Neuronal stem cell (in vitro differentiated cells): Measurements from ENCODE around the gene GABRB2.
A peak's percentile ranks its signal among the peaks of the same experiment; 100 is the strongest.

ENCODE experiments used
- DNase-seq: peaks from one replicate; pipeline ENCODE4 v3.0.0-alpha.2; 2013; ENCODE audit warnings: low spot score
- H2AFZ ChIP-seq: one replicate; pipeline ENCODE4 v1.6.1; 2013; ENCODE audit warnings: mild to moderate bottlenecking, low read length, inconsistent platforms
- H2AK5ac ChIP-seq: 2 replicates; pipeline ENCODE4 v1.6.1; 2013; ENCODE audit warnings: low read depth, mild to moderate bottlenecking, inconsistent platforms, low read length, moderate library complexity, mixed read lengths
- H2BK120ac ChIP-seq: 2 replicates; pipeline ENCODE4 v1.6.1; 2013; ENCODE audit warnings: low read depth, mild to moderate bottlenecking, inconsistent platforms, low read length, moderate library complexity, mixed read lengths
- H2BK12ac ChIP-seq: one replicate; pipeline ENCODE4 v1.6.1; 2013; ENCODE audit warnings: low read length, inconsistent platforms
- H2BK15ac ChIP-seq: 2 replicates; pipeline ENCODE4 v1.6.1; 2013; ENCODE audit warnings: mild to moderate bottlenecking, low read length, inconsistent platforms, mixed read lengths
- H2BK5ac ChIP-seq: one replicate; pipeline ENCODE4 v1.6.1; 2013; ENCODE audit warnings: inconsistent platforms, mild to moderate bottlenecking, low read length, moderate library complexity
- H3K14ac ChIP-seq: one replicate; pipeline ENCODE4 v1.6.1; 2013; ENCODE audit warnings: low read length, inconsistent platforms
- H3K18ac ChIP-seq: 2 replicates; pipeline ENCODE4 v1.6.1; 2013; ENCODE audit warnings: low read length, inconsistent platforms
- H3K23ac ChIP-seq: 2 replicates; pipeline ENCODE4 v1.6.1; 2013; ENCODE audit warnings: low read depth, mild to moderate bottlenecking, mixed read lengths, low read length, inconsistent platforms; ENCODE audit not compliant: poor library complexity
- H3K27ac ChIP-seq: replicated peaks from 3 replicates; pipeline ENCODE4 v1.5.1; 2013; ENCODE audit warnings: low read length, inconsistent platforms
- H3K27me3 ChIP-seq, 3 experiments: 2 replicates each; pipeline ENCODE4 v1.6.1; 2013; ENCODE audit warnings: low read length in 3 of 3, mild to moderate bottlenecking in 2 of 3, inconsistent platforms in 1 of 3, low read depth in 1 of 3, mixed read lengths in 1 of 3, moderate library complexity in 1 of 3; ENCODE audit not compliant: control insufficient read depth in 3 of 3, insufficient read depth in 3 of 3
- H3K36me3 ChIP-seq, 2 donors: replicated peaks in 1 of 2; 2 replicates each; pipeline ENCODE4 v1.6.1; 2013; ENCODE audit warnings: low read length in 2 of 2; ENCODE audit not compliant: control insufficient read depth in 2 of 2, insufficient read depth in 2 of 2
- H3K4ac ChIP-seq: 2 replicates; pipeline ENCODE4 v1.6.1; 2013; ENCODE audit warnings: inconsistent platforms, mild to moderate bottlenecking, low read length, moderate library complexity
- H3K4me1 ChIP-seq, 2 donors: 1 replicate in 1 of 2; 2 replicates in 1 of 2; pipeline ENCODE4 v1.6.1; 2013; ENCODE audit warnings: low read length in 2 of 2, low read depth in 1 of 2; ENCODE audit not compliant: control insufficient read depth in 2 of 2, insufficient read depth in 1 of 2
- H3K4me2 ChIP-seq: one replicate; pipeline ENCODE4 v1.6.1; 2013; ENCODE audit warnings: mild to moderate bottlenecking, low read length, inconsistent platforms; ENCODE audit not compliant: insufficient read depth, poor library complexity, severe bottlenecking
- H3K4me3 ChIP-seq, 2 donors: 2 replicates each; pipeline ENCODE4 v1.5.1; 2013; ENCODE audit warnings: low read length in 2 of 2, mild to moderate bottlenecking in 2 of 2, inconsistent platforms in 1 of 2, moderate library complexity in 1 of 2
- H3K79me1 ChIP-seq: one replicate; pipeline ENCODE4 v1.6.1; 2013; ENCODE audit warnings: low read depth, mild to moderate bottlenecking, inconsistent platforms, low read length, moderate library complexity
- H3K9ac ChIP-seq: one replicate; pipeline ENCODE4 v1.6.1; 2013; ENCODE audit warnings: mild to moderate bottlenecking, low read depth, low read length, inconsistent platforms; ENCODE audit not compliant: poor library complexity
- H3K9me3 ChIP-seq, 2 donors: replicated peaks in 1 of 2; 2 replicates each; pipeline versions ENCODE3 to v1.6.1; 2013; ENCODE audit warnings: low read length in 2 of 2, mild to moderate bottlenecking in 2 of 2, inconsistent platforms in 1 of 2, low read depth in 1 of 2, mixed read lengths in 1 of 2, moderate library complexity in 1 of 2; ENCODE audit not compliant: control insufficient read depth in 2 of 2, insufficient read depth in 1 of 2
- H4K8ac ChIP-seq: one replicate; pipeline ENCODE4 v1.6.1; 2013; ENCODE audit warnings: low read depth, mild to moderate bottlenecking, inconsistent platforms, low read length, moderate library complexity
- H4K91ac ChIP-seq: one replicate; pipeline ENCODE4 v1.6.1; 2013; ENCODE audit warnings: low read length, low read depth, mild to moderate bottlenecking, inconsistent platforms; ENCODE audit not compliant: poor library complexity
- WGBS, 2 donors: extraction: QIAGEN DNeasy Blood & Tissue Kit; methylation state at CpG; one replicate each; pipeline ENCODE4 v1.1.7; 2013; ENCODE audit warnings: missing lambda C conversion rate in 2 of 2, mixed read lengths in 1 of 2; ENCODE audit not compliant: insufficient read length in 2 of 2, insufficient replicate concordance in 1 of 2; ENCODE audit errors: extremely low coverage in 2 of 2; 5-methylcytosine and 5-hydroxymethylcytosine counted together

GABRB2 gene

DNA sequence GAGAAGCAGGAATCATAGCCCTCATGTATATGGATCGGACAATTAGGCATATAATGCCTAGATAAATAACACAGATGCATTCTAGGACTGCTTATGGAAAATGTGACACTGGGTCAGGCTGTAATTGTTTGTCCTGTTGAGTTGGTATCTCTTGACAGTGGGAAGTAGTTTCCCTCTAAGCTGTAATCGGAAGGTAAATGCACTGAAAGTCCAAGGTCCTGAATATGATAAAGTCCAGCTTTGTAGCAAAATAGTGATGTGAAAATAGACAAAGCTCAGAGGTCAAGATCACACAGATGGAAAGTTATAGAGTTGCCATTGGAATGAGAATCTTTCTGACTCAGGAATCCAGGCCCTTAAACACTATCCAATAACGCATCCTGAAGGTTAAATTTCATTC lies 214.2 kb downstream of the GABRB2 start:
- H3K36me3 ChIP-seq = no peaks in the 10 kb centered on the region
- H2BK15ac ChIP-seq = no peak overlapping the region
- H3K79me1 ChIP-seq = no peaks in the 10 kb centered on the region
- no peak overlapping the region for H3K23ac ChIP-seq
- H3K27ac ChIP-seq = no peak overlapping the region
- no peak overlapping the region for H2BK12ac ChIP-seq
- H2AK5ac ChIP-seq = no peak overlapping the region
- H4K8ac ChIP-seq = no peak overlapping the region
- no peak for DNase-seq
- no peak overlapping the region for H2AFZ ChIP-seq
- no peak overlapping the region for H4K91ac ChIP-seq
- no peak overlapping the region for H3K9ac ChIP-seq
- no peak overlapping the region for H3K4me2 ChIP-seq
- H3K4me3 ChIP-seq = no peak overlapping the region
- no peak overlapping the region for H2BK120ac ChIP-seq
- no CpG with 5 or more reads among the region's 3 CpGs for WGBS, 2 donors
- no peak overlapping the region for H3K18ac ChIP-seq
- H3K4ac ChIP-seq = no peak overlapping the region
- H3K14ac ChIP-seq = no peak overlapping the region
- H3K27me3 ChIP-seq = no peaks in the 10 kb centered on the region
- no peak overlapping the region for H2BK5ac ChIP-seq
- peaks cover 8 to 11% of the 10 kb centered on the region in 2 donors for H3K4me1 ChIP-seq
- no peaks in the 10 kb centered on the region for H3K9me3 ChIP-seq

DNA sequence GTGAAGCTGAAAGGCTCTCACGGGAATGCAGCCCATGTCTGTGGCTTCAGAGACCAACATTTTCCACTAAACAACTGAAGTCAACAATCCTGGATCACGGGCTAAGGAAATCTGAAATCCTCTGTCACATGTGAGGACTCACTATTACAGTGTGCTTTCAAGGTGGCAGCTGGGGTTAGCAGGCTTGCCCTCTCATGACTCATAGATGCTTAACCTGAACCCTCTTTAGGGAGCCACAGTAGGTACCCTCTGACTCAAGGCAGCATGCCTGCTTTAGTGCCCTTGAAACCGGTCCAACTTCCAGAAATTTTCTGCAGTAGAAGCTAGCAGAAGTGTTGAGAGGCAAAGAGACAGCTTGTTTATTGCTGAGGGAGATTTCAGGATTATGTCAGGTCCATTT lies 232.5 kb downstream of the GABRB2 start:
- H3K9ac ChIP-seq = no peak overlapping the region
- no peak overlapping the region for H2BK15ac ChIP-seq
- H3K4me1 ChIP-seq = peaks cover 0 to 2% of the 10 kb centered on the region in 2 donors
- no peak overlapping the region for H4K8ac ChIP-seq
- H3K27ac ChIP-seq = no peak overlapping the region
- WGBS, 2 donors = no CpG with 5 or more reads among the region's 3 CpGs
- H3K36me3 ChIP-seq = no peaks in the 10 kb centered on the region
- no peak overlapping the region for H3K4me2 ChIP-seq
- H3K9me3 ChIP-seq = no peaks in the 10 kb centered on the region
- no peak overlapping the region for H2BK5ac ChIP-seq
- H2BK12ac ChIP-seq = no peak overlapping the region
- H4K91ac ChIP-seq = no peak overlapping the region
- H3K79me1 ChIP-seq = no peaks in the 10 kb centered on the region
- no peak overlapping the region for H2AFZ ChIP-seq
- no peak overlapping the region for H3K4me3 ChIP-seq
- no peak overlapping the region for H2AK5ac ChIP-seq
- no peak overlapping the region for H2BK120ac ChIP-seq
- peaks cover 0 to 2% (median 0%) of the 10 kb centered on the region in 3 experiments for H3K27me3 ChIP-seq
- no peak for DNase-seq
- no peak overlapping the region for H3K4ac ChIP-seq
- peak overlapping the region; percentile 7 for H3K18ac ChIP-seq
- no peak overlapping the region for H3K23ac ChIP-seq
- no peak overlapping the region for H3K14ac ChIP-seq

DNA sequence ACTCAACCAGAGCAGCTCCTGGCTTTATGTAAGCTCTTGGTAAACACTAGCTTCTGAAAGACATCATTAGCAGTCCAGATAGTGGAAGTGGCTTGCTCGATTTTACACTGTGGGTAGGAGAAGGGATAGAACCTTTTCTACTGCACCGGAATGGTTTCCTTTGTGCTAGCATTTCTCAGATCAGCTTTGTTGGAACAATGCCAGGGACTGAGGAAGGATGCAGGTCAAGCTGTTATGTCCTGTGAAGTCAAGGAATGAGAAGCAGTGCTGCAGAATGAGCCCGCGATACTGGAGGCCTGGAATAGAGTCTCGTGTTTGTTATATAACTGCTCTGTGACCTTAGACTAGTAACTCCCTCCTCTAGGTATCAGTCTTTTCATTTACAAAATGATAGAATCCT lies 233.6 kb downstream of the GABRB2 start:
- H3K27ac ChIP-seq = no peak overlapping the region
- H2BK12ac ChIP-seq = no peak overlapping the region
- no peak overlapping the region for H2BK15ac ChIP-seq
- H4K91ac ChIP-seq = no peak overlapping the region
- H3K4ac ChIP-seq = no peak overlapping the region
- peaks cover 0 to 2% (median 0%) of the 10 kb centered on the region in 3 experiments for H3K27me3 ChIP-seq
- no peaks in the 10 kb centered on the region for H3K79me1 ChIP-seq
- peaks cover 0 to 2% of the 10 kb centered on the region in 2 donors for H3K4me1 ChIP-seq
- H4K8ac ChIP-seq = no peak overlapping the region
- H2BK5ac ChIP-seq = no peak overlapping the region
- H3K9me3 ChIP-seq = no peaks in the 10 kb centered on the region
- no peak overlapping the region for H2AK5ac ChIP-seq
- no peak overlapping the region for H3K9ac ChIP-seq
- no peak overlapping the region for H2BK120ac ChIP-seq
- H3K4me2 ChIP-seq = no peak overlapping the region
- H3K36me3 ChIP-seq = no peaks in the 10 kb centered on the region
- no peak overlapping the region for H3K18ac ChIP-seq
- no peak overlapping the region for H2AFZ ChIP-seq
- DNase-seq = no peak
- WGBS, 2 donors = no CpG with 5 or more reads among the region's 5 CpGs
- H3K4me3 ChIP-seq = no peak overlapping the region
- H3K14ac ChIP-seq = no peak overlapping the region
- H3K23ac ChIP-seq = no peak overlapping the region

DNA sequence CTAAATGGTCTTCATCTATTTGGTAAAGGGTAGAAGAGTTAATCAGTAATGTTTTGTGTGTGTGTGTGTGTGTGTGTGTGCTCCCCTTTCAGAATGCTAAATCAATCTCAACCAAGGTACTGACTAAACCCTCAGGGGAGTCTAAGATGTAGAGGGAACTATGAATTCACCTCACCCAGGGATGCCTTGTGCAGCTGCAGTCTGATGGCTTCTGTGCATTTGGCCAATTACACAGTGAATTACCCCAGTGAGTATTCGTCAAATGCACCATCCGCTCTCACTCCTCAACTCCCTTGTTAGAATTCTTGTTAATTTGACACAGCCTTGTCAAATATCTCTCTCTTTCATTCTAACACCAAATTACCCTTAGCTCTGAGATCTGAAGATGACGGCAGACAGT lies 234.6 kb downstream of the GABRB2 start:
- Histone ChIP-seq H3K9me3 (no peaks in the 10 kb centered on the region), H3K14ac (no peak overlapping the region), H3K4ac (no peak overlapping the region), H3K27me3 (peaks cover 0 to 2% (median 0%) of the 10 kb centered on the region in 3 experiments), H3K18ac (no peak overlapping the region), H4K91ac (no peak overlapping the region), H3K23ac (no peak overlapping the region), H2AFZ (no peak overlapping the region), H3K4me1 (peaks cover 0 to 2% of the 10 kb centered on the region in 2 donors), H3K36me3 (no peaks in the 10 kb centered on the region), H3K4me3 (no peak overlapping the region), H3K4me2 (no peak overlapping the region), H4K8ac (no peak overlapping the region), H2AK5ac (no peak overlapping the region), H2BK5ac (no peak overlapping the region), H2BK15ac (no peak overlapping the region), H3K27ac (no peak overlapping the region), H3K79me1 (no peaks in the 10 kb centered on the region), H3K9ac (no peak overlapping the region), H2BK12ac (no peak overlapping the region), H2BK120ac (no peak overlapping the region)
- no CpG with 5 or more reads among the region's 3 CpGs for WGBS, 2 donors
- no peak for DNase-seq
